Fibroblast of skin of right biceps (primary cell): ENCODE results near the gene CCL3.
"Not testable (repeated sequence)": the region's sequence is repeated elsewhere in the genome, so short reads cannot be mapped to it uniquely, and the experiment has no call there.

Experiments
- DNase-seq: peaks from one replicate; pipeline ENCODE4 v3.0.0-alpha.2; 2013

CCL3 gene

DNA sequence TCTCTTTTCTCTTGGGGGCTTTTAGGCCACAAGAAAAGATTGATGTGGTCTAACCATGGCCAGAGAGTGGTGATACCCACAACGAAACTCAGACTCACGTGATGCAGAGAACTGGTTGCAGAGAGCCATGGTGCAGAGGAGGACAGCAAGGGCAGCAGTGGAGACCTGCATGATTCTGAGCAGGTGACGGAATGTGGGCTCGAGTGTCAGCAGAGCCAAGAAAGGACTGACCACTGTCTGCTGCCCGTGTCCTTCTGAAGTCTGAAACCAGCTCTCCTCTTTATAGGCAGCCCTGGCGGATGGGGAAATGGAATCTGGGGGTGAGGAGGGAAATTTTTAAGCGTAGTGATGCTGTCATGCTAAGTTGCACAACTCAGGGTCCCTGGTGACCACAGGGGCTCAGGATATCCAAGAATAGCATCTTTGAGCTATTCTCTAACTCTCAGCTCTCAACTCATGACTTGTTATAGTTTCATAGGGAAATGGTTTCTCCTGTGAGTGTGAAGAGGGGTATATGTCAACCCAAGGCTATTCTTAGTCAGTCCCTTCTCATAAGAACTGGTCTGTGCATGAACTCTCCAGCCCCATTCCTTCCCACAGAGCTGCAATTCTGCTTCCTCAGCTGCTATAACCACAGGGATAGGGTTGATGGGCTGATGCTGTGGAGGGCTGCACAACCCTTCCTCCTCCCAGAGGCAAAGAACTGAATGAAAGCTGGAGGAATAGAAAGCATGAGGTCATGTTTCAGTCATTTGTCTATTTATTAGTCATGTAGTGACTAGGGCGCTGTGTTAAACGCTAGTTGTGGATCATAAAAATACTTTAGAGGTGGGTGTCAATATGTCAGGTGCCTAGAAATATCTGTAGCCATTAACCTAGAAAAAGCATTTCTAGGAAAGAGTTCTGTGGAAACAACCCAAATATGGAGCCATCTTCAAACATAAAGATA, at the start of gene CCL3:
Gene CCL3, minus strand, starts transcription at position 256 of the 949 bp plus-strand sequence. Its CDS starts 85 bp downstream, at position 171.
- DNase-seq: peak; percentile 2

GRCh38 chr17:36136439-36136838, 46.5 kb upstream of the CCL3 start:
- DNase-seq: no peak

GRCh38 chr17:36136036-36136435, 46.1 kb upstream of the CCL3 start:
- no peak for DNase-seq

GRCh38 chr17:36135465-36135864, 45.5 kb upstream of the CCL3 start:
- DNase-seq: no peak

- DNase-seq: peak; percentile 7
Observed at GRCh38 chr17:36133602-36134236, 43.8 kb upstream of the CCL3 start.

- DNase-seq: no peak
Observed at GRCh38 chr17:36132421-36132831, 42.5 kb upstream of the CCL3 start.

- DNase-seq: no peak
Observed at GRCh38 chr17:36131931-36132330, 42.0 kb upstream of the CCL3 start.

GRCh38 chr17:36131421-36131820, 41.5 kb upstream of the CCL3 start:
- DNase-seq: no peak

DNA sequence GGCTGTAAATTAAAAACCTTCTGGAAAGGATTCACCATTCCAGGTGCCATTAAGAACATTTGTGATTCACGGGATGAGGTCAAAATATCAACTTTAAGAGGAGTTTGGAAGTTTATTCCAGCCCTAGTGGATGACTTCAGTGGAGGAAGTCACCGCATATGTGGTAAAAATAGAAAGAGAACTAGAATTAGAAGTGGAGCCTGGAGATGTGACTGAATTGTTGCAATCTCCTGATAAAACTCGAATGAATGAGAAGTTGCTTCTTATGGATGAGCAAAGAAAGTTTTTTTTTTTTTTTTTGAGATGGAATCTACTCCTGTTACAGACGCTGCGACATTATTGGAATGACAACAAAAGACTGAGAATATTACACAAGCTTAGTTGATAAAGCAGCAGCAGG, 40.4 kb upstream of the CCL3 start:
- no peak for DNase-seq

GRCh38 chr17:36129616-36130015, 39.7 kb upstream of the CCL3 start:
- DNase-seq: no peak

GRCh38 chr17:36128411-36128978, 38.6 kb upstream of the CCL3 start:
- no peak for DNase-seq

- DNase-seq: no peak
Observed at GRCh38 chr17:36127911-36128310, 38.0 kb upstream of the CCL3 start.

GRCh38 chr17:36127199-36127893, 37.4 kb upstream of the CCL3 start:
- no peak for DNase-seq

- no peak for DNase-seq
Observed at GRCh38 chr17:36124879-36125824, 35.2 kb upstream of the CCL3 start.

DNA sequence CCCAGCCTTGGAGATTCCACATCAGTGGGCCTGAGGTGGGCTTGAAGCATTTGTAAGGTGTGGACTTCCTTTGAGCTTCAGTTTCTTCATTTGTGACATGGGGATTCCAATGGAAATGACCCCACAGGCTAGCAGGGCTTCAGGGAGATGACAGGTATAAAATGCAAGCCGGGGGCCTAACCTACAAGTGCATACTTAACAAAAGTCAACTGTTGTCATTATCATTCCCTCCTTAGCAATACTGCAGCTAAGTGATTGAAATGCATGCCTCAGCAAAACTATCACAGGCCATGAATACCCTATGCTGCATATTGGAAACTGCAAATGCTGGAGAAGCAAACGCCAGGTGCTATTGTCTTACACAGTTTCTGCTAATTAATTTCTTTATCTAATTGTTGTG, 33.5 kb upstream of the CCL3 start:
- no peak for DNase-seq

DNA sequence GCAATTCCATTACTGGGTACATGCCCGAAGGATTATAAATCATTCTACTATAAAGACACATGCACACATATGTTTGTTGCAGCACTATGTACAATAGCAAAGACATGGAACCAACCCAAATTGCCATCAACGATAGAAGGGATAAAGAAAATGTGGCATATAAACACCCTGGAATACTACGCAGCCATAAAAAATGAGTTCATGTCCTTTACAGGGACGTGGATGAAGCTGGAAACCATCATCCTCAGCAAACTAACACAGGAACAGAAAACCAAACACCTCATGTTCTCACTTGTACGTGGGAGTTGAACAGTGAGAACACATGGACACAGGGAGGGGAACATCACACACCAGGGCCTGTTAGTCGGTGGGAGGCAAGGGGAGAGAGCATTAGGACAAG, 31.2 kb upstream of the CCL3 start:
- not testable (repeated sequence) for DNase-seq

DNA sequence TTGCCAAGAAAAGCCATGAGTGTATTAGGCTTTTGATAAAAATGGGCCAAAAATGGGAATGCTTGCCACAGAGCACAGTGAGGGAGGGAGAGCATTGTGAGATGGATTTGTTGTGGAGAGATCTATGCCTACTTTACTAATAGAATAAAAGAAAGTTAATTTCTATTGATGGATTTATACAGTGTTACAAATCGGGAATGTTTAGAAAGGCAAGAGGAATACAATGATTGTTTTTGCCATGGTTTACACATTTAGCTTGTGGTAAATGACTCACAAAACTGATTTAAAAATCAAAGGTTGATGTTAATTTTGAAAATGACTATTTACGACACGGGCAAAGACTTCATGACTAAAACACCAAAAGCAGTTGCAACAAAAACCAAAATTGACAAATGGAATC, 30.3 kb upstream of the CCL3 start:
- DNase-seq: no peak

- DNase-seq: no peak
Observed at GRCh38 chr17:36118477-36119353, 28.8 kb upstream of the CCL3 start.

DNA sequence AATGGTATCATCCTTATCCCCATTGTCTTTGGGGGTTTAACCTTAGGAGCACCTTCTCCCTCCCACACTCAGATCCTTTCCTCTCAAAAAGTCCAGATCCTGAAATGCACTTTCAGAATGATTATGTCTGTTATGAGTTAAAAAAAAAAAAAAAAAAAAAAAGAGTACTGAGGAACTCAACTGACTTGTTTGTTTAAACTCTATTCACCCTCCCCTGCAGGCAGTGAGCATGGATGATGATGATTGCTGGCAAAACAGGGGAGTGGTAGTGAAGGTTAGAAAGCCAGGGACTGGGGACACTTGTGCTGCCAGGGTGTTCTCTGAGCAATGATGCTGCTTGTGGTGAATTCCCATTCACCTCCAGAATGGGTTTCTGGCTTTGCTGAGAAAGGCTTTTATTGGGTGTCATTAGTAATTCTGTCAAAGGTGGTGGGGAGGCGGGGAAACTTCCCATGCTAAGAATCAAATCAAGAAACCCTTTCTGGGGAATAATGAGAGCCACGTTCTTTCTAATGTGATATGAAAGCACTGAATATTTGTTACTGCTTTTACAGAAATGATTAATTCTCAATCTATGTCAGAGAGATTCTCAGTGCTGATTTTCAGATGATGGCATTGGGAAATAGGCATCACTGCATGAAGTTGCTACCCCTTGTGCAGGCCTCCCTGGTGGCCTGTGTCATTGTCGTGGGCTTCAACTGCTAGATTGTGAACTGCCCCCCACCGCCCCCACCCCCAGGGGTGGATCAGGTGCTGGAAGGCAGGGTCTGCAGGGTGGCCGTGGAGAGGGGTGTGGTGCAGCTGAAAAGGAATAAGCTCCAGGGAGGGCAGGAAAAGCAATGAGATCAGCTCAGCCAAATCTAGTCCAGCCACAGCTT, 27.8 kb upstream of the CCL3 start:
- no peak for DNase-seq

GRCh38 chr17:36115649-36115977, 25.7 kb upstream of the CCL3 start:
- not testable (repeated sequence) for DNase-seq
